Activated gamma-delta T cell treated with Interleukin-2 at 50 U/mL for 16 hours (primary cell): Measurements from ENCODE around the gene TMEM238.
"Not testable (repeated sequence)": the region's sequence is repeated elsewhere in the genome, so short reads cannot be mapped to it uniquely, and the experiment has no call there.

Source experiments
- DNase-seq: peaks from one replicate; pipeline ENCODE4 v3.0.0-alpha.2; 2020

Gene TMEM238

DNA sequence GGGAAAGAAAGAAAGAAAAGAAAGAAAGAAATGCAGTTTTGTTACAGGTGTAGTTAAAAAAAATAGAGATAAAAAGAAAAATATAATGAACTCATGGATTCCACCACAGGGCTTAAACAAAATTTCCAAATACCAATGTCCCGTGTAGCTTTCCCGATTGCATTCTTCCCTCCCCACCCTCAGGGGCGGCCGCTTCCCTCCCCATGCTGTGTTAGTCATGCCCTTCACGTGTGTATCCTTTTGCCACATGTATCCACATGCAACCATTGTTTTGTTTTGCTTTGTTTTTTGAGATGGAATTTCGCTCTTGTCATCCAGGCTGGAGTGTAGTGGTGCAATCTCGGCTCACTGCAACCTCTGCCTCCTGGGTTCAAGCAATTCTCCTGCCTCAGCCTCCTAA is 48.0 kb downstream of the TMEM238 start:
- no peak for DNase-seq

GRCh38 chr19:55333870-55334269 is 50.2 kb downstream of the TMEM238 start:
- no peak for DNase-seq

DNA sequence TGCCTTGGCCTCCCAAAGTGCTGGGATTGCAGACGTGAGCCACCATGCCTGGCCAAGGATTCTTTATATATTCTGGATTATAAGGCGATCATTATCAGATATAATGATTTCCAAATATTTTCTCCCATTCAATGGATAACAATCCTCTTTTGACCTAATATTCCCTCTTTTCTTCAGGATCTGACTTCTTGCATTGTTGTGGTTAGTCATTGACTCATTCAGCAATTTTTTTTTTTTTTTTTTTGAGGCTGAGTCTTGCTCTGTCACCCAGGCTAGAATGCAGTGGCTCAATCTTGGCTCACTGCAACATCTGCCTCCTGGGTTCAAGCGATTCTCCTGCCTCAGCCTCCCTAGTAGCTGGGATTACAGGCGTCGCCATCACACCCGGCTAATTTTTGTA is 54.3 kb downstream of the TMEM238 start:
- DNase-seq, result not testable (repeated sequence)
